Esophagus squamous epithelium (tissue), 5 donors: Measurements from ENCODE around the gene CEP44. TPM values are rescaled to one million over a fixed set of nuclear protein-coding genes. Genes with fewer than 3 reads are reported as not detected.
"Not testable (repeated sequence)": the region's sequence is repeated elsewhere in the genome, so short reads cannot be mapped to it uniquely, and the experiment has no call there.

Source experiments
- DNase-seq: peaks from one replicate; lab custom pipeline; 2025; lab: John Stamatoyannopoulos, UW
- H3K27ac ChIP-seq, 4 donors: fragments of 200-600 bp; sonication (generic); one replicate each; pipeline ENCODE4 v1.5.1; 2016 to 2019; ENCODE audit warnings: mild to moderate bottlenecking in 1 of 4
- H3K27me3 ChIP-seq, 4 donors: fragments of 200-600 bp; sonication (generic); 1 replicate in 3 of 4; 2 replicates in 1 of 4; pipeline versions ENCODE4 v1.5.1 to v1.6.0; 2017 to 2021; ENCODE audit warnings: antibody characterized with exemption in 1 of 4
- H3K36me3 ChIP-seq, 3 donors: fragments of 200-600 bp; sonication (generic); one replicate each; pipeline ENCODE4 v1.5.1; 2016 to 2019
- H3K4me1 ChIP-seq, 3 donors: fragments of 200-600 bp; sonication (generic); one replicate each; pipeline ENCODE4 v1.5.1; 2017 to 2019
- H3K4me3 ChIP-seq, 4 donors: fragments of 200-600 bp; sonication (generic); 1 replicate in 3 of 4; 2 replicates in 1 of 4; pipeline ENCODE4 v1.5.1; 2016 to 2019; ENCODE audit warnings: mild to moderate bottlenecking in 2 of 4, moderate library complexity in 1 of 4
- H3K9me3 ChIP-seq, 3 donors: fragments of 200-600 bp; sonication (generic); one replicate each; pipeline ENCODE4 v1.5.1; 2016 to 2019
- CTCF ChIP-seq, 6 experiments: fragments of 450-650 bp in 4 of 6; fragments of 200-600 bp in 2 of 6; sonication (generic) in 2 of 6; IDR thresholded peaks; one replicate each; pipeline ENCODE4 v1.5.1; 2016 to 2019; ENCODE audit warnings: antibody characterized with exemption in 6 of 6, mild to moderate bottlenecking in 4 of 6, moderate library complexity in 4 of 6
- POLR2A ChIP-seq, 4 donors: fragments of 450-650 bp; IDR thresholded peaks; one replicate each; pipeline ENCODE4 v1.6.1; 2017; ENCODE audit warnings: antibody characterized with exemption in 4 of 4, mild to moderate bottlenecking in 4 of 4, moderate library complexity in 3 of 4
- WGBS, 2 donors: methylation state at CpG; one replicate each; pipeline ENCODE4 v1.1.5; 2018; 5-methylcytosine and 5-hydroxymethylcytosine counted together
- intact Hi-C: fragments of 100-400 bp; cut with DNase I; formaldehyde crosslinking; loops from one replicate; pipeline ENCODE4 v1.15.0; 2022
- total RNA-seq, 4 donors: library from RNA; depleted of rRNA; stranded (reverse); fragments of >200 nt; gene quantifications; one replicate each; pipeline ENCODE4 v1.1.0, GENCODE V29; 2016
- donor health status: DM: yes; HTN: yes; CAD: no.

Gene CEP44
- total RNA-seq, 4 donors from 2014 or later: 5.5 to 14.4 (median 11.4) TPM

GRCh38 chr4:174358410-174358809 is 74.7 kb downstream of the CEP44 start:
- Histone ChIP-seq H3K36me3 (no peaks in the 10 kb centered on the region), H3K27me3 (no peaks in the 10 kb centered on the region), H3K4me3 (no peak overlapping the region), H3K9me3 (no peaks in the 10 kb centered on the region), H3K27ac (no peak overlapping the region), H3K4me1 (no peaks in the 10 kb centered on the region)
- TF ChIP-seq CTCF (IDR thresholded peaks at IDR 0.05) (no peak), POLR2A (IDR thresholded peaks at IDR 0.05) (no peak)
- intact Hi-C loops: no loop called here
- no peak for DNase-seq
- WGBS, 2 donors: 55 to 64% methylated on average over 1 of the region's 1 CpG

- no peak for DNase-seq
- intact Hi-C loops: no loop called here
- no peak overlapping the region for H3K4me3 ChIP-seq
- H3K27me3 ChIP-seq: no peaks in the 10 kb centered on the region
- no peaks in the 10 kb centered on the region for H3K9me3 ChIP-seq
- WGBS, 2 donors: 42 to 65% methylated on average over 1 of the region's 1 CpG
- no peak overlapping the region for H3K27ac ChIP-seq
- TF ChIP-seq CTCF (IDR thresholded peaks at IDR 0.05) (no peak), POLR2A (IDR thresholded peaks at IDR 0.05) (no peak)
- H3K4me1 ChIP-seq: no peaks in the 10 kb centered on the region
- H3K36me3 ChIP-seq: no peaks in the 10 kb centered on the region
These were observed 75.1 kb downstream of the CEP44 start for GRCh38 chr4:174358829-174359228.

- peaks cover 0 to 5% (median 0%) of the 10 kb centered on the region in 3 donors for H3K4me1 ChIP-seq
- DNase-seq: no peak
- no peak for TF ChIP-seq POLR2A (IDR thresholded peaks at IDR 0.05)
- TF ChIP-seq CTCF (IDR thresholded peaks at IDR 0.05): no peak
- 66 to 77% methylated on average over 2 of the region's 2 CpGs for WGBS, 2 donors
- H3K27ac ChIP-seq: no peak overlapping the region
- no peaks in the 10 kb centered on the region for H3K27me3 ChIP-seq
- no peaks in the 10 kb centered on the region for H3K9me3 ChIP-seq
- no peak overlapping the region for H3K4me3 ChIP-seq
- no peaks in the 10 kb centered on the region for H3K36me3 ChIP-seq
- intact Hi-C loops: no loop called here
These were observed 78.6 kb downstream of the CEP44 start for GRCh38 chr4:174362340-174362739.

- H3K36me3 ChIP-seq, H3K27me3 ChIP-seq, H3K27ac ChIP-seq, intact Hi-C loops, DNase-seq, H3K4me3 ChIP-seq, H3K4me1 ChIP-seq, H3K9me3 ChIP-seq: not testable (repeated sequence)
- whole genome bisulfite sequencing, 2 donors: 62 to 68% methylated on average over 1 of the region's 1 CpG
These were observed 80.1 kb downstream of the CEP44 start for GRCh38 chr4:174363782-174364181.

- H3K27me3 ChIP-seq: no peaks in the 10 kb centered on the region
- TF ChIP-seq CTCF (IDR thresholded peaks at IDR 0.05) (peak in 5 of 6 experiments; percentile 10 to 61 (median 37)), POLR2A (IDR thresholded peaks at IDR 0.05) (no peak)
- DNase-seq: no peak
These were observed 81.4 kb downstream of the CEP44 start for GRCh38 chr4:174365018-174365587.

More at GRCh38 chr4:174365018-174365587, 81.4 kb downstream of the CEP44 start:
- Histone ChIP-seq H3K4me3 (no peak overlapping the region), H3K27ac (no peak overlapping the region), H3K36me3 (no peaks in the 10 kb centered on the region), H3K4me1 (peaks cover 0 to 14% (median 4%) of the 10 kb centered on the region in 3 donors), H3K9me3 (no peaks in the 10 kb centered on the region)
- WGBS, 2 donors: 20 to 28% methylated on average over 2 of the region's 2 CpGs
- intact Hi-C loops: loop anchor here (5.0 kb wide), 1 partner anchor 272 kb away; no protein-coding TSS in a partner anchor
